ENCODE data around the gene KRTAP12-1. TPM values are rescaled to one million over a fixed set of nuclear protein-coding genes. Genes with fewer than 3 reads are reported as not detected.
"Not testable (repeated sequence)": the region's sequence is repeated elsewhere in the genome, so short reads cannot be mapped to it uniquely, and the experiment has no call there.

The KRTAP12-1 gene
- total RNA-seq, 1 experiment from 2014 or later = not detected

DNA sequence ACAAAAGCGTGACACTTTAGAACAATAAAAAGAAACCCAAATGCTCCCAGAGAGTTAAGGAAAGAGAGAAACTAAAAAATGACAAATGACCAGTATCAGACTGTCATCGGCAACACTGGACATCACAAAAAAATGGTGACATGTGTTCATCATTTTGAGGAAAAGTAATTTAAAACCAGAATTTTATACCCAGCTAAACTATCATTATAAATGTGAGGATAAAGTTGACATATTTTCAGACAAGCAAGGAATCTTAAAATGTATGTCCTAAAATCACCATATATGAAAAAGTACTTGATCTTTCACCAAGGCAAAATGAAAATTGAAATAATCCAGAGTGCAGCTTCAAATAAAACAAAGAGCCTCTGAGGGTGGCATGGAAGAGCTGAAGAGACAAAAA lies 37.1 kb downstream of the KRTAP12-1 start:
- DNase-seq (ENCODE audit: low read depth) = no peak

DNA sequence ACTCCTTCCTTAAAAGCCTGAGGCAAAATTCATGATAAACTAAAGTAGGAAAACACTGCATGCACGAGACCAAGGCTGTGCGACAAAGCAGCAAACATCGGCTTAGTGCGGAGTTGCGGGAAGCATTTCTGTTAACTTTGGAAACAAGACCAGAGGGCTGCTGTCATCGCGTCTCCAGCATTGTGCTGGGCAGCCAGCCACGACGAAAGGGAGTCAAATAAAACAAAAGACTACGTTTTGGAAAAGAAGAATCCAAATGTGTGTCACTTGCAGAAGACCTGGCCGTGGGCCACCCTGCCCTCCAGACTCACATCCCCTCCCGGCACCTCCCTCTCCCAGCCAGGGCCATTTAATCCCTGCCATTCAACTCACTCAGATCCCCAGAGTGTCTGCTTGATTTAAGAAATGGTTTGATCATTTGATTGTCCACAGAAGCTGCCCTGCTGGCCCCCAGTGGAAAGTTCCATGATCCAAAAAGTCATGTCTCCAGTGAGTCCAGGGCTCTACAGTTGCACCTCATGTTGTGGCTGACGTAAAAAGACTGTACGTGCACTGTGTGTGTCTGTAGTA lies 38.1 kb downstream of the KRTAP12-1 start:
- DNase-seq (ENCODE audit: low read depth) = no peak

DNA sequence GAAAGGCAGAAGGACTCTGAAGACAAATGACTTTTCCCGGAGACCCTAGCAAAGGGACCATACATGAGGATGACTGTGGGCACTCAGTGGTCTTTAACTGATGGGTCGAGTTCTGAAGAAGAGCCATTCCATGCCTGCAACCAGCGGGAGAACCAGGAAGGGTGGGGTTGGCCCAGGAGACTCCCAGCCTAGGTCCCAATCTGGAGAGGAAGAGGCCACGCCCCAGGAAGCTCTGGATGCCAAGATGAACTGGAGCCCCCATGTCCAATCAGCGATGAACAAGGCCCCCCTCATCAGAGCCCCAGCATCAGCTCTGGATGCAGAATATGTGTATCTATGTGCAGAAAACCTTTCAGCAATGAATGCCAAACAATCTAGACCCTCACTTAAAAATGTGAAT lies 41.2 kb downstream of the KRTAP12-1 start:
- DNase-seq (ENCODE audit: low read depth) = no peak

DNA sequence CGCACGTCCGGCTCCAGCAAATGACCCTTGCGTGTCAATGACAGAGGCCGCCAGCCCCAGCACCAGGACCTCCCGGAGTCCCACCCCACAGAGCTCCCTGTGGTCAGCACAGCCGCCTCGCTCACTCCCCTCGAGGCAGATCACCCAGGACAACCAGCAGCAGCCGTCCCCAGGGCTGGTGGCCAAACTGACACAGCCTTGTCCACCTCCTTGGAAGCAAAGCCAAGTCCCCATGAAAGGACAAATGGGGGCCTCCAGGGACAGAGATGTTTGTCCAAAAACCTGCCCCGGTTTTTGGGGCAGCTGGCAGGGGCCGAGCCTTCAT lies 42.7 kb downstream of the KRTAP12-1 start:
- DNase-seq (ENCODE audit: low read depth) = no peak

DNA sequence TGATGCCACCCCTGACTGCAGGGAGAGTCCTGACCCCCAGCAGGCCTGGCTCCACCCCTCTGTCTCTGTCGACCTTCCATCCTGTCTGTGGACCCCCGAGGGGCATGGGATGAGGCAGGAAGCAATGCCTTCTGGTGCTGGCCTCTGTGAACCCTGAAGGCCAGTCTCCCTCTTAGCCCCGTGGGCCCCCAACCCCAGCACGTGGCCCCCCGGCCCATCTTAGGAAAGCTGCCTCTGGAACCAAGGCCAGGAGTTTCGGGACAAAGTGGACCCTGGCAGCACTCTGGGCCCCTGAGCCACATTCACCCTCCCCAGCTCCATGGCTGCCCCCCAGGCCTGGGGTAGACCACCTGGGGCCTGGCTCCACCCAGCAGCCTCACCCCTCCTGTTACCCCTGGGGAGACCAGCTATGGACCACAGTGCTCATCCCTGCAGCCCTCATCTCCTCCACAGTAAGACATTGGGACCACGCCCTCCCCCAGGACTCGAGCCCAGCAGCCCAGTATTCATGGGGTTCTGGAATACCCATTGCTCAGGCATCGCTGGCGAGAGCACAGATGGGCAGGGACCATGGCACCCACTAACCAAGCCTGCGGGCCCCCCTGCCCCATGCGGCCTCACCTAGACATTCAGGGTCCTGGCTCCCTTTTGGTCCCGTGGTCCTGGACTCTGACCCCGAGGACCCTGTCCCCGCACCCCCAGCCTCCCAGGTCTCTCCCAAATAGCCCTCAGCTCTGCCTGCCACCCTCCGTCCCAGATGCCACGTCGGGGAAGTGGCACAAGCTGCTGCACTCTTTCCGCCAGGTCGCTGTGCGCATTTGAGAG lies 43.2 kb downstream of the KRTAP12-1 start:
- DNase-seq (ENCODE audit: low read depth) = not testable (repeated sequence)

DNA sequence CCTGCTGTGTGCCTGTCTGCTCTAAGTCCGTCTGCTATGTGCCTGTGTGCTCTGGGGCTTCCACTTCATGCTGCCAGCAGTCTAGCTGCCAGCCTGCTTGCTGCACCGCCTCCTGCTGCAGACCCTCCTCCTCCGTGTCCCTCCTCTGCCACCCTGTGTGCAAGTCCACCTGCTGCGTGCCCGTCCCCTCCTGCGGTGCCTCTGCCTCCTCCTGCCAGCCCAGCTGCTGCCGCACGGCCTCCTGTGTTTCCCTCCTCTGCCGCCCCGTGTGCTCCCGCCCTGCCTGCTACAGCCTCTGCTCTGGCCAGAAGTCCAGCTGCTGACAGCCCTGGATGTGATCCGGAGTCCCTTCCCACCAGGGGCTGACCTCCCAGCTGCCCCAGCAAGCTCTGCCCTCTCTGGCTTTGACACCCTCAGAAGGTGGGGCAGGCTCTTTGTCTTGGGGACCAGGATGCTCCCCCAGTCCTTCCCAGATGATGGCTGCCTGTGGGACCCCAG lies 44.1 kb downstream of the KRTAP12-1 start:
- DNase-seq (ENCODE audit: low read depth) = not testable (repeated sequence)

DNA sequence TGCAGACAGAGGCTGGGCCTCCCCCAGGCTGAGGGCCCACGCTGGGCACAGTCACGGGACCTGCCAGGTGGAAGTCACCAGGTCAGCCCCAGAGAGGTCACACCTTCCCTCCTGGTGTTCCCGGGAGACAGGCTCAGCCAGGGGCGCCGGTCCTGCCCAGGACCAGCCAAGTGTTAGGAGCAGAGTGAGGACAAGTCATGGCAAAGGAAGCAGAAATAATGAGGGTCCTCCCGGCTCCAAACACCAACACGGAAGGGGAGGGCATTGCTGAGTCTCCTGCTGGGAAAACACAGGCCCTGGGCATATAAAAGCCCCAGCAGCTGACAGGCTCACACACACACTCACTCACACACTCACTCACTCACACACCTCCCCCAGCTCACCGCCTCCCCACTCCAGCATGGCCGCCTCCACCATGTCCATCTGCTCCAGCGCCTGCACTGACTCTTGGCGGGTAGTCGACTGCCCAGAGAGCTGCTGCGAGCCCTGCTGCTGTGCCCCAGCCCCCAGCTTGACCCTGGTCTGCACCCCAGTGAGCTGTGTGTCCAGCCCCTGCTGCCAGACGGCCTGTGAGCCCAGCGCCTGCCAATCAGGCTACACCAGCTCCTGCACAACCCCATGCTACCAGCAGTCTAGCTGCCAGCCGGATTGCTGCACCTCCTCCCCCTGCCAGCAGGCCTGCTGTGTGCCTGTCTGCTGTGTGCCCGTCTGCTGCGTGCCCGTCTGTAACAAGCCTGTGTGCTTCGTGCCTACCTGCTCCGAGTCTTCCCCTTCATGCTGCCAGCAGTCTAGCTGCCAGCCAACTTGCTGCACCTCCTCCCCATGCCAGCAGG lies 44.7 kb downstream of the KRTAP12-1 start, which contains the start of gene KRTAP10-10:
TSS of gene KRTAP10-10 (plus strand) at position 339 of the 833 bp plus-strand sequence. CDS start at position 401, 62 bp downstream.
- DNase-seq (ENCODE audit: low read depth) = no peak

DNA sequence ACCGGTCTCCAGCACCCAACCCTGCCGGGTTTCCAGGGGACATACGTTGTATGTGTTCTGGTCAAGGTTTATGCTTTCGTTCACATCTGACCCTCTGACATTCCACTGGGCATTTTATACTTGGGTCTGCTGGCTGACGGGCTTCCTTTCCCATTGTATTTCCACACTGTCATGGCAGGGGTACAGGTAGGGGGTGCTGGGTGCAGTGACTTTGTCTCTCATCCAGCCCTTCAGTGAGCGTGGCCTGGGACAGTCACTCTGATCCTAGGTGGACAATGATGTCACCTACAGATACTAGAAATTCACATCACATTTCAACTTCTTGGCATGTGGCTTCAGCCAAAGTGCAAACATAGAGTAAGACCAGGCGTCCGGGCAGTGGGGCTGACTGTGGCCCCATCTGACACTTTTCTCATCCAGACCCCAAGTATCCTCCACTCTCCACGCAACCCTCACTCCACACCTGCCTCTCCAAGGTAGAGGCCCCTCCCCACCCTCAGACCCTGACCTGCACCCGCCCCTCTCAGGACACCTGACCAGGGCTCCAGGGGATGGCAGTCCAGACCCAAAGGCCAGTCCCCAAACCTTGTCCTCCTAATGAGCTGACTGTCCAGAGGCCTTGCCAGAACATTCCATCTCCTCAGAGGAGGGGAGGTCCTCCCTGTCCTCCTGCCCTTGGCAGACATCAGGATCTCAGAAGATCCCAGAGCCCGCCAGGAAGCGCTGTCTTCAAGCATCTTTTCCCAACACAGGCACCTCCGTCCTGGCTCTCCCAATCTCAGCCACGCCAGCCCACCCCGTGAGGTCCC lies 45.5 kb downstream of the KRTAP12-1 start:
- no peak for DNase-seq (ENCODE audit: low read depth)

DNA sequence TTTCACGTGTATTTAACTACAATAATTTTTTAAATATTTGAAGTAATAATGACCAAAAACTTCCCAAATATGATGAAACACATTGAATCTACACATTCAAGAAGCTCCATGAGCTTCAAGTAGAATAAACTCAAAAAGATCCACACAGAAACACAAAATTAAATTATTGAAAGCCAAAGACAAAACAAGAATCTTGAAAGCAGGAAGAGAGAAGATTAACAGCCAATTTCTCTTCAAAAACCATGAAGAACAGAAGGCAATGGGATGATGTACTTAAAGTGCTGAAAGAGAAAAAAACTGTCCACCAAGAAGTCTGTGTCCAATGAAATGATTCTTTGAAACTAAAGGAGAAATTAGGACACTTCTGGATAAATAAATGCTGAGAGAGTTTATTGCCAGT lies 49.9 kb downstream of the KRTAP12-1 start:
- no peak for DNase-seq (ENCODE audit: low read depth)

Other genes with a start within 250 kb of the KRTAP12-1 start
- 0.06 and 0.17 TPM in 2 replicates for gene LRRC3, start 226.7 kb downstream of the KRTAP12-1 start, total RNA-seq (2014; rRNA removed; shearing (Covaris generic))
- not detected in 2 replicates for gene KRTAP10-1, start 142.0 kb downstream of the KRTAP12-1 start, total RNA-seq (2014; rRNA removed; shearing (Covaris generic))
- gene KRTAP10-2, start 130.7 kb downstream of the KRTAP12-1 start, total RNA-seq (2014; rRNA removed; shearing (Covaris generic)) = not detected in 2 replicates
- gene KRTAP10-3, start 123.4 kb downstream of the KRTAP12-1 start, total RNA-seq (2014; rRNA removed; shearing (Covaris generic)) = not detected in 2 replicates
- not detected in 2 replicates for gene KRTAP10-4, start 108.4 kb downstream of the KRTAP12-1 start, total RNA-seq (2014; rRNA removed; shearing (Covaris generic))
- gene KRTAP10-5, start 101.6 kb downstream of the KRTAP12-1 start, total RNA-seq (2014; rRNA removed; shearing (Covaris generic)) = not detected in 2 replicates
- gene KRTAP10-6, start 89.7 kb downstream of the KRTAP12-1 start, total RNA-seq (2014; rRNA removed; shearing (Covaris generic)) = not detected in 2 replicates
- gene KRTAP10-7, start 81.6 kb downstream of the KRTAP12-1 start, total RNA-seq (2014; rRNA removed; shearing (Covaris generic)) = not detected in 2 replicates
- not detected in 2 replicates for gene KRTAP10-8, start 70.1 kb downstream of the KRTAP12-1 start, total RNA-seq (2014; rRNA removed; shearing (Covaris generic))
- gene KRTAP10-9, start 55.1 kb downstream of the KRTAP12-1 start, total RNA-seq (2014; rRNA removed; shearing (Covaris generic)) = not detected in 2 replicates
- not detected in 2 replicates for gene KRTAP10-10, start 44.8 kb downstream of the KRTAP12-1 start, total RNA-seq (2014; rRNA removed; shearing (Covaris generic))
- not detected in 2 replicates for gene KRTAP10-11, start 35.7 kb downstream of the KRTAP12-1 start, total RNA-seq (2014; rRNA removed; shearing (Covaris generic))
- not detected in 2 replicates for gene KRTAP12-4, start 27.5 kb downstream of the KRTAP12-1 start, total RNA-seq (2014; rRNA removed; shearing (Covaris generic))
- not detected in 2 replicates for gene KRTAP12-3, start 24.2 kb downstream of the KRTAP12-1 start, total RNA-seq (2014; rRNA removed; shearing (Covaris generic))
- gene KRTAP12-2, start 15.2 kb downstream of the KRTAP12-1 start, total RNA-seq (2014; rRNA removed; shearing (Covaris generic)) = not detected in 2 replicates
- gene KRTAP10-12, start 15.0 kb upstream of the KRTAP12-1 start, total RNA-seq (2014; rRNA removed; shearing (Covaris generic)) = not detected in 2 replicates
- not detected in 2 replicates for gene TSPEAR, start 29.4 kb upstream of the KRTAP12-1 start, total RNA-seq (2014; rRNA removed; shearing (Covaris generic))
- 90.1 and 152 TPM in 2 replicates for gene UBE2G2, start 119.7 kb upstream of the KRTAP12-1 start, total RNA-seq (2014; rRNA removed; shearing (Covaris generic))
- gene SUMO3, start 135.9 kb upstream of the KRTAP12-1 start, total RNA-seq (2014; rRNA removed; shearing (Covaris generic)) = 98.9 and 125 TPM in 2 replicates
- 321 and 333 TPM in 2 replicates for gene PTTG1IP, start 191.5 kb upstream of the KRTAP12-1 start, total RNA-seq (2014; rRNA removed; shearing (Covaris generic))
- gene ITGB2, start 238.7 kb upstream of the KRTAP12-1 start, total RNA-seq (2014; rRNA removed; shearing (Covaris generic)) = 0.09 and 1.0 TPM in 2 replicates